Measurements from ENCODE around the gene PGAM1. TPM values are rescaled to one million over a fixed set of nuclear protein-coding genes. Genes with fewer than 3 reads are reported as not detected.
A peak's percentile ranks its signal among the peaks of the same experiment; 100 is the strongest.
"Not testable (repeated sequence)": the region's sequence is repeated elsewhere in the genome, so short reads cannot be mapped to it uniquely, and the experiment has no call there.

PGAM1 gene
- total RNA-seq, result 190 TPM

GRCh38 chr10:97425964-97426775, at the start of gene PGAM1:
PGAM1 (plus strand) TSS chr10:97426191; CDS start chr10:97426308, 117 bp downstream.
- peak; percentile 96 for DNase-seq (ENCODE audit: low spot score)

GRCh38 chr10:97376413-97376812, 49.6 kb upstream of the PGAM1 start:
- DNase-seq (ENCODE audit: low spot score), result no peak

GRCh38 chr10:97378933-97379921, 46.8 kb upstream of the PGAM1 start:
- no peak for DNase-seq (ENCODE audit: low spot score)

- DNase-seq (ENCODE audit: low spot score), result no peak
These were observed 45.5 kb upstream of the PGAM1 start for GRCh38 chr10:97380516-97380915.

- DNase-seq (ENCODE audit: low spot score), result no peak
These were observed 44.4 kb upstream of the PGAM1 start for GRCh38 chr10:97381626-97382025.

- DNase-seq (ENCODE audit: low spot score), result no peak
These were observed 42.8 kb upstream of the PGAM1 start for GRCh38 chr10:97383159-97383558.

GRCh38 chr10:97384156-97384555, 41.8 kb upstream of the PGAM1 start:
- no peak for DNase-seq (ENCODE audit: low spot score)

- DNase-seq (ENCODE audit: low spot score), result no peak
These were observed 41.4 kb upstream of the PGAM1 start for GRCh38 chr10:97384641-97385040.

GRCh38 chr10:97385565-97385964, 40.4 kb upstream of the PGAM1 start:
- DNase-seq (ENCODE audit: low spot score), result no peak

GRCh38 chr10:97388152-97388551, 37.8 kb upstream of the PGAM1 start:
- no peak for DNase-seq (ENCODE audit: low spot score)

GRCh38 chr10:97390091-97390490, 35.9 kb upstream of the PGAM1 start:
- no peak for DNase-seq (ENCODE audit: low spot score)

GRCh38 chr10:97393034-97393573, 32.9 kb upstream of the PGAM1 start:
- no peak for DNase-seq (ENCODE audit: low spot score)

- DNase-seq (ENCODE audit: low spot score), result no peak
These were observed 29.9 kb upstream of the PGAM1 start for GRCh38 chr10:97396056-97396455.

GRCh38 chr10:97399843-97400545, 26.0 kb upstream of the PGAM1 start:
- no peak for DNase-seq (ENCODE audit: low spot score)

- DNase-seq (ENCODE audit: low spot score), result peak; percentile 91
These were observed 25.1 kb upstream of the PGAM1 start, which contains the start of gene RRP12 for GRCh38 chr10:97400665-97401454. RRP12 (minus strand) TSS chr10:97401340; CDS start chr10:97401231, 109 bp downstream.

- DNase-seq (ENCODE audit: low spot score), result no peak
These were observed 24.5 kb upstream of the PGAM1 start for GRCh38 chr10:97401455-97401919.

- no peak for DNase-seq (ENCODE audit: low spot score)
These were observed 21.9 kb upstream of the PGAM1 start for GRCh38 chr10:97404044-97404443.

- no peak for DNase-seq (ENCODE audit: low spot score)
These were observed 19.9 kb upstream of the PGAM1 start for GRCh38 chr10:97406064-97406463.

GRCh38 chr10:97406483-97406882, 19.5 kb upstream of the PGAM1 start:
- DNase-seq (ENCODE audit: low spot score), result not testable (repeated sequence)

- DNase-seq (ENCODE audit: low spot score), result peak; percentile 63
These were observed 18.6 kb upstream of the PGAM1 start for GRCh38 chr10:97407211-97407951.
